ENCODE data around the gene JAKMIP3. TPM values are rescaled to one million over a fixed set of nuclear protein-coding genes. Genes with fewer than 3 reads are reported as not detected.

JAKMIP3 gene
- total RNA-seq, 4 donors from 2014 or later = 0.26 to 1.3 (median 1.2) TPM; not detected in 1

DNA sequence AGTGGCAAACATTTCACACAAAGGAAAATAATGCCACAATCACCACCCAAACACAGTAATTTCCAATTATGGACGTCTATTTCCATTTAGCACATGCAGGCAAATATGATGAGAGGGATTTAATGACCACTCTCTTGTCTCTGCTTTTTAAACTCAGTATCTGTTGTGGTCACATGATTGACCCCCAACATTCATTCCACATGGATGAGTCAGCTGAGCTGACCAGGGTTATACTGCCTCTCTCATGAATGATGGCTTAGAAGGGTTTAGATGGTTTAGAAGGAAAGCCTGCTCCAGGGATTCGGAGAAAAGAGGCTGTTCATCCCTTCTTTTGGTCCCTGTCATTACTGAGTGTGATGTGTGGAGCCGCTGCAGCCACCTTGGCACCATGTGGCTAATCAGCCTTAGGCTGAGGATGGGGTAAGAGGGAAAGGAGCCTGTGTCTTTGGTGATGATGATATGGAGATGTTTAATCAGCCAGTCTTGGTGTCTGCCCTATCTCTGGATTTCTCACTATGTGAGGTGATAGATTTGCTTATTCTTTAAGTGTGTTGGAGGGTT is 38.2 kb upstream of the JAKMIP3 start:
- TF ChIP-seq POLR2A (IDR thresholded peaks at IDR 0.05) = no peak
- Histone ChIP-seq H3K4me3 (no peak overlapping the region), H3K4me1 (no peaks in the 10 kb centered on the region), H3K9me3 (no peaks in the 10 kb centered on the region), H3K36me3 (no peaks in the 10 kb centered on the region), H3K27me3 (peaks cover 0 to 3% of the 10 kb centered on the region in 2 donors), H3K27ac (no peak overlapping the region)
- intact Hi-C loops (cut with DNase I; ENCODE audit: low total_unique reads) = loop anchor here (10.0 kb wide), 1 partner anchor 143 kb away; no protein-coding TSS in a partner anchor
- no peak for DNase-seq

DNA sequence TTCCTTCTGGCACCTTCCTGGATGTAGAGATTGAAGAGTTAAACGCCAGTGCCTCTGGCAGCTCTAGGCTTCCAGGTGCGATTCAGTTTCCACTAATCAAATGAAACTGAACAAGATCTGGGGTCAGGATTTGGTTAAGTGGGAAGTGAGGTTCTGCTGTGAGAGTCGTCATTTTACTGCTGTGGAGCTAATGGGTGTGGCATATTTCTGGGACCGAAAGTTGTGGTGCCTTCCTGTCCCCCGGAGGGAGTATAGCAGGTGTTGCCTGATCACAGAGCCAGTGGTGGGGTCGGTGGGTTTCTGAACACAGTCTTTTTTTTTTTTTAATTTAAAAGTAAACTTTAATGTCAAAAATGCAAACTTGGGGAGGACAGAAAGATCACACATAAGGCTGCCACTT is 37.0 kb upstream of the JAKMIP3 start:
- Histone ChIP-seq H3K27me3 (peaks cover 0 to 3% of the 10 kb centered on the region in 2 donors), H3K4me3 (no peak overlapping the region), H3K27ac (no peak overlapping the region), H3K9me3 (no peaks in the 10 kb centered on the region), H3K36me3 (no peaks in the 10 kb centered on the region), H3K4me1 (no peaks in the 10 kb centered on the region)
- no peak for TF ChIP-seq POLR2A (IDR thresholded peaks at IDR 0.05)
- TF ChIP-seq, protein P1, sequence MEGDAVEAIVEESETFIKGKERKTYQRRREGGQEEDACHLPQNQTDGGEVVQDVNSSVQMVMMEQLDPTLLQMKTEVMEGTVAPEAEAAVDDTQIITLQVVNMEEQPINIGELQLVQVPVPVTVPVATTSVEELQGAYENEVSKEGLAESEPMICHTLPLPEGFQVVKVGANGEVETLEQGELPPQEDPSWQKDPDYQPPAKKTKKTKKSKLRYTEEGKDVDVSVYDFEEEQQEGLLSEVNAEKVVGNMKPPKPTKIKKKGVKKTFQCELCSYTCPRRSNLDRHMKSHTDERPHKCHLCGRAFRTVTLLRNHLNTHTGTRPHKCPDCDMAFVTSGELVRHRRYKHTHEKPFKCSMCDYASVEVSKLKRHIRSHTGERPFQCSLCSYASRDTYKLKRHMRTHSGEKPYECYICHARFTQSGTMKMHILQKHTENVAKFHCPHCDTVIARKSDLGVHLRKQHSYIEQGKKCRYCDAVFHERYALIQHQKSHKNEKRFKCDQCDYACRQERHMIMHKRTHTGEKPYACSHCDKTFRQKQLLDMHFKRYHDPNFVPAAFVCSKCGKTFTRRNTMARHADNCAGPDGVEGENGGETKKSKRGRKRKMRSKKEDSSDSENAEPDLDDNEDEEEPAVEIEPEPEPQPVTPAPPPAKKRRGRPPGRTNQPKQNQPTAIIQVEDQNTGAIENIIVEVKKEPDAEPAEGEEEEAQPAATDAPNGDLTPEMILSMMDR (IDR thresholded peaks at IDR 0.05) = no peak
- intact Hi-C loops (cut with DNase I; ENCODE audit: low total_unique reads) = loop anchor here (10.0 kb wide), 1 partner anchor 144 kb away; no protein-coding TSS in a partner anchor
- DNase-seq = no peak

DNA sequence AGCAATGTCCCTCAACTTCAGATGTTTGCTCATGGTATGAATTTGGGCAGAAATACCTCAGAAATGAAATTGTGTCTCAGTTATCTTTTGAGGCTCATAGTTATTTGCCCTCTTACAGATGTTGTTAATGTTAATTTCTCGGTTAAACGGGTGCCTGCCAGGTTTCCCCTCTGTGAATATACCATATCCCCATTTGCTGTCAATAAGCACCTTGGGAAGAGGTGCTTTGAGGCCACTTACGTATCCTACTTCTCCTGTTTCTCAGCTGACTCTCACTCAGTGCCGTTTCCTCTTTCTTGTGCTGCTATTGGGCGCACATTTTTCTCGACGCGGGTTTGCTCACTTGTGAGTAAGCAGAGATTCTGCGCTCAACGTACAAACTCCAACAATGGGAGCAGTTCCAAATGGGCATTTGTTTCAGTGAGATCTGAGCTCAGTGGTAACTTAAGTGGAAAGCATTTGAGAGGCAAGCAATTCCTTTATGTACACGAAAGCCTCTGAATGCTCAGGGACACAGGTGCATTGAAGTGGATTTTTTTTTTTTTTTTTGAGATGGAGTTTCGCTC is 34.8 kb upstream of the JAKMIP3 start:
- Histone ChIP-seq H3K4me1 (peaks cover 0 to under 1% of the 10 kb centered on the region in 2 donors), H3K9me3 (no peaks in the 10 kb centered on the region), H3K27me3 (peaks cover 0 to 6% of the 10 kb centered on the region in 2 donors), H3K27ac (no peak overlapping the region), H3K36me3 (no peaks in the 10 kb centered on the region), H3K4me3 (no peak overlapping the region)
- no peak for TF ChIP-seq POLR2A (IDR thresholded peaks at IDR 0.05)
- TF ChIP-seq, protein P1 (IDR thresholded peaks at IDR 0.05) = no peak
- no peak for DNase-seq
- intact Hi-C loops (cut with DNase I; ENCODE audit: low total_unique reads) = no loop called here

DNA sequence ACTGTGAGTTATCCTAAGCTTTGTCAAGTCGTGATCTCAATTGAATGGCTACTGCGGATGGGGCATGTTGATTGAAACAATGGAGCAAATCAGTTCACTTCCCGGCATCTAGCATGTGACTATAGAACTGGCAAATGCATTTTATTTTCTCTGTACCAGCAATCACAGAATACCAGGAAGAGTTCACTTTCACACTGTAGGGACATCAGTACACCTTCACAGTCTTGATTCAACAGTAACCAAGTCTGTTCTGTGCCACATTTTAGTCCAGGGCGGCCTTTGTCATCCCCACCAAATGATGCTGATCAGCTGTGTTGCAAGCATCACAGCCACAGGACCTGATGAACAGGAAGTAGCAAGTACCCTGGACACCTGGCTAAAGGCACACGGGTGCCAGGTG is 32.1 kb upstream of the JAKMIP3 start:
- no peak overlapping the region for H3K4me3 ChIP-seq
- no peak for TF ChIP-seq POLR2A (IDR thresholded peaks at IDR 0.05)
- TF ChIP-seq, protein P1 (IDR thresholded peaks at IDR 0.05) = no peak
- intact Hi-C loops (cut with DNase I; ENCODE audit: low total_unique reads) = no loop called here
- DNase-seq = no peak
- peaks cover 0 to 6% of the 10 kb centered on the region in 2 donors for H3K27me3 ChIP-seq
- peaks cover 0 to 11% of the 10 kb centered on the region in 2 donors for H3K4me1 ChIP-seq
- no peaks in the 10 kb centered on the region for H3K9me3 ChIP-seq
- no peaks in the 10 kb centered on the region for H3K36me3 ChIP-seq
- H3K27ac ChIP-seq = no peak overlapping the region

DNA sequence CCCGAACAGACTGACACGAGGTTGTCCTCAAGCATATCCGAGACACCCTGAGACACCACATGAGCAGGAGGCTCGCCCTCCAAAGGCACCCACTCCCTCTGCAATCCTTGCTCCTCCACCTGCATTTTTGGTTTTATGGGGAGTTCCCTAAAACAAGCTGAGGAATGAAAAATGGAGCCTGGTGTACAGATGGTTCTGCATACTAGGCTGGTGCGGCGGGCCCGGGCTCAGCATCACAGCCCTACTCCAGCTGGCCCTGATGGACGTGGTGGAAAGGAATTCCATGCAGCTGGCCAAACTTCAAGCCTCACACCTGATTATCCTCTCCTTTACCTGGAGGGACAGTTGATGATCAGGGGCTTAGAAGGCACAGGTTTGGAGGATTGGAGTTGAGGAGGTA is 30.3 kb upstream of the JAKMIP3 start:
- Histone ChIP-seq H3K4me3 (no peak overlapping the region), H3K36me3 (no peaks in the 10 kb centered on the region), H3K9me3 (no peaks in the 10 kb centered on the region), H3K27me3 (peaks cover 0 to 6% of the 10 kb centered on the region in 2 donors), H3K4me1 (peaks cover 0 to 11% of the 10 kb centered on the region in 2 donors), H3K27ac (no peak overlapping the region)
- TF ChIP-seq, protein P1 (IDR thresholded peaks at IDR 0.05) = no peak
- no peak for TF ChIP-seq POLR2A (IDR thresholded peaks at IDR 0.05)
- no peak for DNase-seq
- intact Hi-C loops (cut with DNase I; ENCODE audit: low total_unique reads) = no loop called here

All from uterus (tissue), 4 donors.